ENCODE data around the gene DHDDS.

The DHDDS gene

DNA sequence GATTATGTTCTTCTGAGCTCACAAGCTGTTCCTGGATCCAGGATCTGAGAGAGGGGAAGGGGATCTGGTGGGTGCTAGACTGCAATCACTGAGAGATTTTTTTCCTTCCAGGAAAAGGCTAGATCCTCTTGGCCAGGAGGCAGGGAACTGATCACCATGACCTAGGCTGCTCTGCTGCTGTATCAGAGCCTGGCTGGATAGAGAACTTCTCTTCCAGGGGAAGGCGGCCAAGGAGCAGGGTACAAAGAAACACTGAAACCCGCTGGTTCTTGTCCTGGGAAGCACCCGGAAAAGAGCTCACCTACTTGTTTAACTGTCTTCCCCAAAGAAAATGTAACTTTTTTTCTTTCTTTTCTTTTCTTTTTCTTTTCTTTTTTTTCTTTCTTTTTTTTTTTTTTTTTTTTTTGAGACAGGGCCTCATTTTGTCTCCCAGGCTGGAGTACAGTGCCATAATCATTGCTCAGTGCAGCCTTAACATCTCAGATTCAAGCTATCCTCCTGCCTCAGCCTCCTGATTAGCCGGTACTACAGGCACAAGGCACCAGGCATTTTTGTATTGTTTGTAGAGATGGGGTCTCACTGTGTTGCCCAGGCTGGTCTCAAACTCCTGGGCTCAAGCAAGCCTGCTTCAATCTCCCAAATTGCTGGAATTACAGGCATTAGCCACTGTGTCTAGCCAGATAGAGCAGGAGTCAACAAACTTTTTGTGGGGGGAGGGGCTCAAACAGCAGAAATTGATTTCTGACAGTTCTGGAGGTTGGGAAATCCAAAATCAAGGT is 85.1 kb downstream of the DHDDS start:
- H3K4me1 ChIP-seq (ENCODE audit: low read depth, poor library complexity, severe bottlenecking): no peaks in the 10 kb centered on the region
- no peak overlapping the region for H3K9ac ChIP-seq
- no peaks in the 10 kb centered on the region for H3K27me3 ChIP-seq (ENCODE audit: insufficient read depth, low read depth)
- H2AFZ ChIP-seq (ENCODE audit: low read depth): 0 out of 2 replicates have a peak overlapping the region, but pooled peaks have one; percentile 14
- no peaks in the 10 kb centered on the region for H4K20me1 ChIP-seq (ENCODE audit: insufficient read depth)
- no peaks in the 10 kb centered on the region for H3K79me2 ChIP-seq (ENCODE audit: insufficient read depth, low read depth)
- H3K36me3 ChIP-seq (ENCODE audit: insufficient read depth): no peaks in the 10 kb centered on the region
- H3K27ac ChIP-seq: no peak overlapping the region
- TF ChIP-seq, protein P1, sequence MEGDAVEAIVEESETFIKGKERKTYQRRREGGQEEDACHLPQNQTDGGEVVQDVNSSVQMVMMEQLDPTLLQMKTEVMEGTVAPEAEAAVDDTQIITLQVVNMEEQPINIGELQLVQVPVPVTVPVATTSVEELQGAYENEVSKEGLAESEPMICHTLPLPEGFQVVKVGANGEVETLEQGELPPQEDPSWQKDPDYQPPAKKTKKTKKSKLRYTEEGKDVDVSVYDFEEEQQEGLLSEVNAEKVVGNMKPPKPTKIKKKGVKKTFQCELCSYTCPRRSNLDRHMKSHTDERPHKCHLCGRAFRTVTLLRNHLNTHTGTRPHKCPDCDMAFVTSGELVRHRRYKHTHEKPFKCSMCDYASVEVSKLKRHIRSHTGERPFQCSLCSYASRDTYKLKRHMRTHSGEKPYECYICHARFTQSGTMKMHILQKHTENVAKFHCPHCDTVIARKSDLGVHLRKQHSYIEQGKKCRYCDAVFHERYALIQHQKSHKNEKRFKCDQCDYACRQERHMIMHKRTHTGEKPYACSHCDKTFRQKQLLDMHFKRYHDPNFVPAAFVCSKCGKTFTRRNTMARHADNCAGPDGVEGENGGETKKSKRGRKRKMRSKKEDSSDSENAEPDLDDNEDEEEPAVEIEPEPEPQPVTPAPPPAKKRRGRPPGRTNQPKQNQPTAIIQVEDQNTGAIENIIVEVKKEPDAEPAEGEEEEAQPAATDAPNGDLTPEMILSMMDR (conservative IDR thresholded peaks at IDR 0.05; ENCODE audit: low read depth, low read length): no peak
- no peak overlapping the region for H3K4me2 ChIP-seq
- H3K4me3 ChIP-seq (IDR thresholded peaks at IDR 0.05; ENCODE audit: insufficient read depth, low read depth, low read length): no peak overlapping the region

DNA sequence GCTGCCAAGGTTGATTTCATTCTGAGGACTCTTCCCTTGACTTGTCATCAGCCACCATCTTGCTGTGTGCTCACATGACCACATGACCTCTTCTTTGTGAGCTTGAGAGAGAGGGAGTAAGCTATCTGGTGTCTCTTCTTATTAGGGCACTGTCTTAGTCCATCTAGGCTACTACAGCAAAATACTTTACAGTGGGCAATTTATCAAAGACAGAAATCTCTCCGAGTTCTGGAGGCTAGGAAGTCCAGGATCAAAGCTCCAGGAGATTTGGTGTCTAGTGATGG is 85.6 kb downstream of the DHDDS start:
- H3K4me2 ChIP-seq: no peak overlapping the region
- TF ChIP-seq, protein P1 (conservative IDR thresholded peaks at IDR 0.05; ENCODE audit: low read depth, low read length): no peak
- no peaks in the 10 kb centered on the region for H3K79me2 ChIP-seq (ENCODE audit: insufficient read depth, low read depth)
- H3K9ac ChIP-seq: no peak overlapping the region
- H2AFZ ChIP-seq (ENCODE audit: low read depth): 0 out of 2 replicates have a peak overlapping the region, but pooled peaks have one; percentile 14
- no peaks in the 10 kb centered on the region for H3K27me3 ChIP-seq (ENCODE audit: insufficient read depth, low read depth)
- H3K4me1 ChIP-seq (ENCODE audit: low read depth, poor library complexity, severe bottlenecking): no peaks in the 10 kb centered on the region
- no peaks in the 10 kb centered on the region for H4K20me1 ChIP-seq (ENCODE audit: insufficient read depth)
- no peak overlapping the region for H3K27ac ChIP-seq
- no peak overlapping the region for H3K4me3 ChIP-seq (IDR thresholded peaks at IDR 0.05; ENCODE audit: insufficient read depth, low read depth, low read length)
- no peaks in the 10 kb centered on the region for H3K36me3 ChIP-seq (ENCODE audit: insufficient read depth)

GRCh38 chr1:26518355-26518754 is 86.2 kb downstream of the DHDDS start:
- Histone ChIP-seq H3K36me3 (ENCODE audit: insufficient read depth) (no peaks in the 10 kb centered on the region), H3K4me3 (IDR thresholded peaks at IDR 0.05; ENCODE audit: insufficient read depth, low read depth, low read length) (no peak overlapping the region), H3K4me1 (ENCODE audit: low read depth, poor library complexity, severe bottlenecking) (no peaks in the 10 kb centered on the region), H4K20me1 (ENCODE audit: insufficient read depth) (no peaks in the 10 kb centered on the region), H3K9ac (no peak overlapping the region), H3K27me3 (ENCODE audit: insufficient read depth, low read depth) (no peaks in the 10 kb centered on the region), H3K4me2 (no peak overlapping the region), H3K27ac (no peak overlapping the region), H2AFZ (ENCODE audit: low read depth) (no peak overlapping the region), H3K79me2 (ENCODE audit: insufficient read depth, low read depth) (no peaks in the 10 kb centered on the region)
- TF ChIP-seq, protein P1 (conservative IDR thresholded peaks at IDR 0.05; ENCODE audit: low read depth, low read length): no peak

- H3K36me3 ChIP-seq (ENCODE audit: insufficient read depth): no peaks in the 10 kb centered on the region
- H3K27me3 ChIP-seq (ENCODE audit: insufficient read depth, low read depth): no peaks in the 10 kb centered on the region
- no peak overlapping the region for H3K9ac ChIP-seq
- H3K4me1 ChIP-seq (ENCODE audit: low read depth, poor library complexity, severe bottlenecking): no peaks in the 10 kb centered on the region
- no peaks in the 10 kb centered on the region for H3K79me2 ChIP-seq (ENCODE audit: insufficient read depth, low read depth)
- no peak overlapping the region for H3K4me3 ChIP-seq (IDR thresholded peaks at IDR 0.05; ENCODE audit: insufficient read depth, low read depth, low read length)
- no peak overlapping the region for H3K27ac ChIP-seq
- no peak overlapping the region for H2AFZ ChIP-seq (ENCODE audit: low read depth)
- TF ChIP-seq, protein P1 (conservative IDR thresholded peaks at IDR 0.05; ENCODE audit: low read depth, low read length): no peak
- H3K4me2 ChIP-seq: no peak overlapping the region
- no peaks in the 10 kb centered on the region for H4K20me1 ChIP-seq (ENCODE audit: insufficient read depth)
These were observed 88.2 kb downstream of the DHDDS start for GRCh38 chr1:26520339-26520738.

All from KMS-11 (cell line).